GM23338 (cell line): ENCODE data around the gene HBS1L. TPM values are rescaled to one million over a fixed set of nuclear protein-coding genes. Genes with fewer than 3 reads are reported as not detected.

ENCODE experiments used
- ATAC-seq: fragments of 200-7000 bp; cut with Tn5 transposase; 3 replicates; pipeline ENCODE4 v1.9.1; 2020
- DNase-seq: peaks from one replicate; pipeline ENCODE4 v3.0.0-alpha.2; 2015; ENCODE audit warnings: low spot score
- H2AFZ ChIP-seq: fragments of 200-600 bp; sonication (generic); 2 replicates; pipeline ENCODE4 v1.8.0; 2016; ENCODE audit warnings: antibody characterized with exemption, mild to moderate bottlenecking, moderate library complexity
- H3F3A ChIP-seq: fragments of 200-600 bp; sonication (generic); replicated peaks from 2 replicates; pipeline ENCODE4 v1.8.0; 2017; ENCODE audit warnings: antibody characterized with exemption, mixed run types, low read depth
- H3K27ac ChIP-seq: fragments of 200-600 bp; sonication (generic); 2 replicates; pipeline ENCODE4 v1.6.1; 2016; ENCODE audit warnings: low read depth
- H3K27me3 ChIP-seq: fragments of 200-600 bp; sonication (generic); 2 replicates; pipeline ENCODE4 v1.8.0; 2016; ENCODE audit warnings: mild to moderate bottlenecking, mixed run types, moderate library complexity; ENCODE audit not compliant: insufficient read depth
- H3K36me3 ChIP-seq: fragments of 200-600 bp; sonication (generic); 2 replicates; pipeline ENCODE4 v1.8.0; 2016; ENCODE audit warnings: mild to moderate bottlenecking; ENCODE audit not compliant: insufficient read depth
- H3K4me1 ChIP-seq: fragments of 200-600 bp; sonication (generic); 2 replicates; pipeline ENCODE4 v1.8.0; 2016; ENCODE audit warnings: mild to moderate bottlenecking, moderate library complexity; ENCODE audit not compliant: insufficient read depth
- H3K4me2 ChIP-seq: fragments of 200-600 bp; sonication (generic); 2 replicates; pipeline ENCODE4 v1.7.1; 2017; ENCODE audit warnings: mixed run types
- H3K4me3 ChIP-seq: fragments of 200-600 bp; sonication (generic); 2 replicates; pipeline ENCODE4 v1.6.1; 2016; ENCODE audit warnings: mixed run types
- H3K79me2 ChIP-seq: fragments of 200-600 bp; sonication (generic); replicated peaks from 2 replicates; pipeline ENCODE4 v1.8.0; 2017; ENCODE audit warnings: mild to moderate bottlenecking; ENCODE audit not compliant: insufficient read depth
- H3K9me2 ChIP-seq: fragments of 200-600 bp; sonication (generic); 2 replicates; pipeline ENCODE4 v1.8.0; 2017; ENCODE audit not compliant: insufficient read depth
- H4K20me1 ChIP-seq: fragments of 200-600 bp; sonication (generic); replicated peaks from 2 replicates; pipeline ENCODE4 v1.8.0; 2017; ENCODE audit warnings: mild to moderate bottlenecking; ENCODE audit not compliant: insufficient read depth
- H3K27ac Mint-ChIP-seq: 2 replicates; pipeline ENCODE4 v1.8.0; 2020; ENCODE audit warnings: inconsistent platforms, mild to moderate bottlenecking, moderate library complexity, mixed read lengths
- H3K27me3 Mint-ChIP-seq: 3 replicates; pipeline ENCODE4 v1.8.0; 2022; ENCODE audit warnings: low read depth, mild to moderate bottlenecking, moderate library complexity, mixed read lengths, inconsistent platforms; ENCODE audit not compliant: insufficient read depth, poor library complexity
- H3K36me3 Mint-ChIP-seq: 3 replicates; pipeline ENCODE4 v1.8.0; 2021; ENCODE audit warnings: low read depth, mild to moderate bottlenecking, inconsistent platforms, moderate library complexity, mixed read lengths
- H3K4me1 Mint-ChIP-seq: 3 replicates; pipeline ENCODE4 v1.8.0; 2020; ENCODE audit warnings: mild to moderate bottlenecking, inconsistent platforms, mixed read lengths
- H3K4me3 Mint-ChIP-seq: 3 replicates; pipeline ENCODE4 v1.8.0; 2021; ENCODE audit warnings: moderate library complexity, mild to moderate bottlenecking, inconsistent platforms, mixed read lengths
- H3K9me3 Mint-ChIP-seq: 3 replicates; pipeline ENCODE4 v1.8.0; 2020; ENCODE audit warnings: moderate library complexity, mild to moderate bottlenecking, inconsistent platforms, mixed read lengths
- CREB1 ChIP-seq: fragments of 250-450 bp; sonication (Bioruptor Pico); IDR thresholded peaks from 2 replicates; pipeline ENCODE4 v1.5.0; 2020; ENCODE audit warnings: low read depth, mild to moderate bottlenecking, moderate library complexity
- CTCF ChIP-seq, 2 experiments: fragments of 200-600 bp in 1 of 2; sonication (generic) in 1 of 2; conservative IDR thresholded peaks; 2 replicates each; pipeline versions ENCODE4 v1.5.1 to v1.6.1; 2016 to 2017; ENCODE audit warnings: antibody characterized with exemption in 2 of 2, low read depth in 2 of 2, mild to moderate bottlenecking in 2 of 2, moderate library complexity in 1 of 2
- ETS1 ChIP-seq: IDR thresholded peaks from 2 replicates; pipeline ENCODE4 v1.6.1; 2016; ENCODE audit warnings: antibody characterized with exemption
- EZH2 ChIP-seq: fragments of 200-600 bp; sonication (generic); IDR thresholded peaks from one replicate; pipeline ENCODE4 v1.8.0; 2017; ENCODE audit warnings: antibody characterized with exemption, mild to moderate bottlenecking, low read depth; ENCODE audit not compliant: unreplicated experiment
- EZH2phosphoT487 ChIP-seq: fragments of 200-600 bp; sonication (generic); IDR thresholded peaks from one replicate; pipeline ENCODE4 v1.8.1; 2018; ENCODE audit warnings: antibody characterized with exemption; ENCODE audit not compliant: unreplicated experiment
- JUNB ChIP-seq: IDR thresholded peaks from one replicate; pipeline ENCODE4 v1.6.1; 2016; ENCODE audit warnings: antibody characterized with exemption; ENCODE audit not compliant: unreplicated experiment
- NANOG ChIP-seq: IDR thresholded peaks from 2 replicates; pipeline ENCODE4 v1.6.1; 2016; ENCODE audit warnings: antibody characterized with exemption, borderline replicate concordance
- POLR2AphosphoS5 ChIP-seq: IDR thresholded peaks from 2 replicates; pipeline ENCODE4 v1.6.1; 2016; ENCODE audit warnings: antibody characterized with exemption, low read depth
- REST ChIP-seq: IDR thresholded peaks from one replicate; pipeline ENCODE4 v1.6.1; 2018; ENCODE audit warnings: antibody characterized with exemption; ENCODE audit not compliant: unreplicated experiment
- ZNF114 ChIP-seq: fragments of 250-450 bp; sonication (Bioruptor Pico); IDR thresholded peaks from 2 replicates; pipeline ENCODE4 v1.5.0; 2020; ENCODE audit warnings: mild to moderate bottlenecking, moderate library complexity
- ZNF331 ChIP-seq: fragments of 250-450 bp; sonication (Bioruptor Pico); IDR thresholded peaks from 2 replicates; pipeline ENCODE4 v1.5.0; 2020; ENCODE audit warnings: low read depth, mild to moderate bottlenecking, moderate library complexity
- ZNF462 ChIP-seq: fragments of 250-450 bp; sonication (Bioruptor Pico); IDR thresholded peaks from 2 replicates; pipeline ENCODE4 v1.5.0; 2020; ENCODE audit warnings: mild to moderate bottlenecking, moderate library complexity
- polyA plus RNA-seq: library from polyadenylated mRNA; unstranded; fragments of >200 nt; fragmentation: Nextera tagmentation; extraction: Ambion mirVana; gene quantifications from 2 replicates; pipeline ENCODE4 v1.2.1, GENCODE V29; 2016
- total RNA-seq: library from RNA; depleted of rRNA; stranded (reverse); fragments of >200 nt; shearing (Covaris generic); gene quantifications from 2 replicates; pipeline ENCODE4 v1.2.3, GENCODE V29; 2014

The HBS1L gene
- total and polyA plus RNA-seq, 2 experiments from 2014 or later: 59.9 to 94.1 TPM

GRCh38 chr6:135060076-135060475 is 5.5 kb upstream of the HBS1L start:
- no peaks in the 10 kb centered on the region for H3K79me2 ChIP-seq
- H3K27ac ChIP-seq: no peak overlapping the region
- no peak for TF ChIP-seq EZH2
- TF ChIP-seq JUNB: no peak
- TF ChIP-seq CTCF (conservative IDR thresholded peaks at IDR 0.05; ENCODE audit: low read depth in 2 of 2): no peak
- TF ChIP-seq EZH2phosphoT487: no peak
- TF ChIP-seq ZNF331 (CRISPR knock-in tag): no peak
- TF ChIP-seq CREB1 (CRISPR knock-in tag): no peak
- no peak for TF ChIP-seq REST
- no peak for TF ChIP-seq NANOG
- no peak for TF ChIP-seq POLR2AphosphoS5
- TF ChIP-seq ZNF462 (CRISPR knock-in tag): no peak
- no peak for TF ChIP-seq ETS1
- TF ChIP-seq ZNF114: no peak
- H3K27me3 ChIP-seq: no peaks in the 10 kb centered on the region
- Mint-ChIP-seq H3K36me3 (no peaks in the 10 kb centered on the region), H3K9me3 (no peaks in the 10 kb centered on the region), H3K27me3 (peaks cover 5% of the 10 kb centered on the region), H3K4me1 (peaks cover 6% of the 10 kb centered on the region), H3K27ac (no peak overlapping the region), H3K4me3 (no peak overlapping the region)
- H2AFZ ChIP-seq: peak overlapping the region; percentile 75; the same call in 1 of the 2 replicates
- no peaks in the 10 kb centered on the region for H3K4me1 ChIP-seq
- DNase-seq (no peak), ATAC-seq (no peak)
- H4K20me1 ChIP-seq: no peaks in the 10 kb centered on the region
- no peak overlapping the region for H3K4me3 ChIP-seq
- H3K9me2 ChIP-seq: no peaks in the 10 kb centered on the region
- no peak overlapping the region for H3K4me2 ChIP-seq
- no peaks in the 10 kb centered on the region for H3F3A ChIP-seq
- H3K36me3 ChIP-seq: no peaks in the 10 kb centered on the region
